ENCODE data around the gene ETV3.

The ETV3 gene

GRCh38 chr1:157090196-157090647 is 48.0 kb downstream of the ETV3 start:
- DNase-seq = peak; percentile 61

GRCh38 chr1:157089789-157090188 is 48.4 kb downstream of the ETV3 start:
- DNase-seq = no peak

- DNase-seq = no peak
Observed at GRCh38 chr1:157088607-157089006, 49.6 kb downstream of the ETV3 start.

- DNase-seq = no peak
Observed at GRCh38 chr1:157087030-157087429, 51.2 kb downstream of the ETV3 start.

DNA sequence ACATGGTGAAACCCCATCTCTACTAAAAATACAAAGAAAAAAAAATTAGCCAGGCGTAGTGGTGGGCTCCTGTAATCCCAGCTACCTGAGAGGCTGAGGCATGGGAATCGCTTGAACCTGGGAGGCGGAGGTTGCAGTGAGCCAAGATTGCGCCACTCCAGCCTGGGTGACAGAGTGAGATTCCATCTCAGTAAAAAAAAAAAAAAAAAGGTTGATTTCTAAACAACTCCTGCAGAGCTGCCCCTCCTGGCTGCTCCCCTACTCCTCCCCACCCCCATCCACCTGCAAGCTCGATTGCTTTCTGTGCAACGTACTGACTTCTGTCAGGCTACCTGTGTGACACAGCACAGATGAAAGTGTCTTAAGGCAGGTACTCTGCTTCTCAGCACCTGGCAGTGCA is 51.9 kb downstream of the ETV3 start:
- DNase-seq = no peak

GRCh38 chr1:157085421-157085820 is 52.8 kb downstream of the ETV3 start:
- DNase-seq = no peak

GRCh38 chr1:157084720-157085119 is 53.5 kb downstream of the ETV3 start:
- no peak for DNase-seq

- no peak for DNase-seq
Observed at GRCh38 chr1:157081707-157082106, 56.5 kb downstream of the ETV3 start.

DNA sequence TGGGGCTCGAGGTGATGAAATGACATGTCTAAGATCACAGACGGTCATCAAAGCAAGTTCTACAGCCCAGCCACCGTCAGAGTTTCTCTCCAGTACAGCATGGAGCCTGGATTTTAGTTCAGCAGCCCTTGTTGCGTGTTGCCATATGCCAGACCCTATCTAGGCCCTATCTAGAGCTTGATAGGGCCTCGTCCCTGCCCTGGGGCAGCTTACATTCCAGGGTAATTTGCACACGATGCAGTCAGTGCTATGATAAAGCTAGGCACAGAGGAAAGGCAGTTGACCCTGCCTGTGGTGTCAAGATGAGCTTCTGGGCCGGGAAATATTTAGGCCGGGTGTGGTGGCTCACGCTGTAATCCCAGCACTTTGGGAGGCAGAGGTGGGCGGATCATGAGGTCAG is 57.5 kb downstream of the ETV3 start:
- no peak for DNase-seq

GRCh38 chr1:157077394-157077793 is 60.8 kb downstream of the ETV3 start:
- no peak for DNase-seq

DNA sequence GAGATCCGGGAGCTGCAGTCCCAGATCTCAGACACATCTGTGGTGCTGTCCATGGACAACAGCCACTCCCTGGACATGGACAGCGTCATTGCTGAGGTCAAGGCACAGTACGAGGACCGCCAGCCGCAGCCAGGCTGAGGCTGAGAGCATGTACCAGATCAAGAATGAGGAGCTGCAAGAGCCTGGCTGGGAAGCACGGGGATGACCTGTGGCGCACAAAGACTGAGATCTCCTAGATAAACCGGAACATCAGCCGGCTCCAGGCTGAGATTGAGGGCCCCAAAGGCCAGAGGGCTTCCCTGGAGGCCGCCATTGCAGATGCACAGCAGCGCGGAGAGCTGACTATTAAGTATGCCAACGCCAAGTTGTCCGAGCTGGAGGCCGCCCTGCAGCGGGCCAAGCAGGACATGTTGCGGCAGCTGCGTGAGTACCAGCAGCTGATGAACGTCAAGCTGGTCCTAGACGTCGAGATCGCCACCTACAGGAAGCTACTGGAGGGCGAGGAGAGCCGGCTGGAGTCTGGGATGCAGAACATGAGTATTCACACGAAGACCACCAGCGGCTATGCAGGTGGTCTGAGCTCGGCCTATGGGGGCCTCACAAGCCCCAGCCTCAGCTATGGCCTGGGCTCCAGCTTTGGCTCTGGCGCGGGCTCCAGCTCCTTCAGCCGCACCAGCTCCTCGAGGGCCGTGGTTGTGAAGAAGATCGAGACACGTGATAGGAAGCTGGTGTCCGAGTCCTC is 64.1 kb downstream of the ETV3 start:
- peak; percentile 80 for DNase-seq
